ENCODE results near the gene IFNL4.

IFNL4 gene

GRCh38 chr19:39200066-39200802 is 48.4 kb downstream of the IFNL4 start:
- no peak overlapping the region for H3K4me3 ChIP-seq (replicated peaks; ENCODE audit: low read depth, low read length)
- no peaks in the 10 kb centered on the region for H3K36me3 ChIP-seq (ENCODE audit: control insufficient read depth, insufficient read depth, low read length)
- H3K27me3 ChIP-seq (replicated peaks; ENCODE audit: control insufficient read depth, insufficient read depth, low read length): peaks cover 2% of the 10 kb centered on the region; the same call in 1 of the 2 replicates
- DNase-seq (ENCODE audit: extremely low read depth, insufficient read length): no peak
- TF ChIP-seq CTCF (IDR thresholded peaks at IDR 0.05; ENCODE audit: insufficient read depth, low read length, poor library complexity, severe bottlenecking): no peak

- Histone ChIP-seq H3K36me3 (ENCODE audit: control insufficient read depth, insufficient read depth, low read length) (no peaks in the 10 kb centered on the region), H3K4me3 (replicated peaks; ENCODE audit: low read depth, low read length) (no peak overlapping the region), H3K27me3 (replicated peaks; ENCODE audit: control insufficient read depth, insufficient read depth, low read length) (peaks cover 4% of the 10 kb centered on the region; the same call in 1 of the 2 replicates)
- DNase-seq (ENCODE audit: extremely low read depth, insufficient read length): no peak
- no peak for TF ChIP-seq CTCF (IDR thresholded peaks at IDR 0.05; ENCODE audit: insufficient read depth, low read length, poor library complexity, severe bottlenecking)
Measured at GRCh38 chr19:39199025-39199424, 49.6 kb downstream of the IFNL4 start.

GRCh38 chr19:39197808-39198207 is 50.8 kb downstream of the IFNL4 start:
- Histone ChIP-seq H3K27me3 (replicated peaks; ENCODE audit: control insufficient read depth, insufficient read depth, low read length) (peaks cover 4% of the 10 kb centered on the region; the same call in 1 of the 2 replicates), H3K4me3 (replicated peaks; ENCODE audit: low read depth, low read length) (no peak overlapping the region), H3K36me3 (ENCODE audit: control insufficient read depth, insufficient read depth, low read length) (no peaks in the 10 kb centered on the region)
- no peak for TF ChIP-seq CTCF (IDR thresholded peaks at IDR 0.05; ENCODE audit: insufficient read depth, low read length, poor library complexity, severe bottlenecking)
- no peak for DNase-seq (ENCODE audit: extremely low read depth, insufficient read length)

- no peak for DNase-seq (ENCODE audit: extremely low read depth, insufficient read length)
- TF ChIP-seq CTCF (IDR thresholded peaks at IDR 0.05; ENCODE audit: insufficient read depth, low read length, poor library complexity, severe bottlenecking): no peak
- Histone ChIP-seq H3K36me3 (ENCODE audit: control insufficient read depth, insufficient read depth, low read length) (no peaks in the 10 kb centered on the region), H3K27me3 (replicated peaks; ENCODE audit: control insufficient read depth, insufficient read depth, low read length) (peaks cover 4% of the 10 kb centered on the region; the same call in 1 of the 2 replicates), H3K4me3 (replicated peaks; ENCODE audit: low read depth, low read length) (no peak within 1 kb of the TSS)
Measured at GRCh38 chr19:39196860-39197562, 51.6 kb downstream of the IFNL4 start, which contains the start of gene NCCRP1. Gene NCCRP1 (plus strand): TSS chr19:39196964. CDS start chr19:39196983, 19 bp downstream.

- peaks cover 4% of the 10 kb centered on the region; the same call in 1 of the 2 replicates for H3K27me3 ChIP-seq (replicated peaks; ENCODE audit: control insufficient read depth, insufficient read depth, low read length)
- DNase-seq (ENCODE audit: extremely low read depth, insufficient read length): no peak
- H3K4me3 ChIP-seq (replicated peaks; ENCODE audit: low read depth, low read length): no peak overlapping the region
- H3K36me3 ChIP-seq (ENCODE audit: control insufficient read depth, insufficient read depth, low read length): no peaks in the 10 kb centered on the region
- no peak for TF ChIP-seq CTCF (IDR thresholded peaks at IDR 0.05; ENCODE audit: insufficient read depth, low read length, poor library complexity, severe bottlenecking)
Measured at GRCh38 chr19:39196320-39196719, 52.3 kb downstream of the IFNL4 start.

Measured in GM06990 (cell line).